Uterus (tissue), 4 donors: ENCODE results near the gene VSTM4. TPM values are rescaled to one million over a fixed set of nuclear protein-coding genes. Genes with fewer than 3 reads are reported as not detected.

Experiments used
- DNase-seq, 2 donors: peaks; one replicate each; pipeline ENCODE4 v3.0.0-alpha.2; 2019 to 2020
- H3K27ac ChIP-seq, 2 donors: fragments of 200-600 bp; sonication (generic); 1 replicate in 1 of 2; 2 replicates in 1 of 2; pipeline ENCODE4 v1.5.1; 2016 to 2018
- H3K27me3 ChIP-seq, 2 donors: fragments of 200-600 bp; sonication (generic); one replicate each; pipeline ENCODE4 v1.5.1; 2018 to 2019; ENCODE audit warnings: control low read depth in 1 of 2
- H3K36me3 ChIP-seq, 2 donors: fragments of 200-600 bp; sonication (generic); one replicate each; pipeline ENCODE4 v1.5.1; 2019; ENCODE audit warnings: control low read depth in 1 of 2
- H3K4me1 ChIP-seq, 2 donors: fragments of 200-600 bp; sonication (generic); one replicate each; pipeline ENCODE4 v1.5.1; 2018 to 2019; ENCODE audit warnings: control low read depth in 1 of 2
- H3K4me3 ChIP-seq, 2 donors: fragments of 200-600 bp; sonication (generic); 1 replicate in 1 of 2; 2 replicates in 1 of 2; pipeline ENCODE4 v1.5.1; 2018 to 2019; ENCODE audit warnings: mild to moderate bottlenecking in 1 of 2
- H3K9me3 ChIP-seq, 2 donors: fragments of 200-600 bp; sonication (generic); one replicate each; pipeline ENCODE4 v1.5.1; 2019; ENCODE audit warnings: control low read depth in 1 of 2
- CTCF ChIP-seq, 4 experiments: fragments of 200-600 bp in 2 of 4; fragments of 450-650 bp in 2 of 4; sonication (generic) in 2 of 4; IDR thresholded peaks; one replicate each; pipeline ENCODE4 v1.5.1; 2016 to 2019; ENCODE audit warnings: antibody characterized with exemption in 4 of 4, mild to moderate bottlenecking in 2 of 4, moderate library complexity in 1 of 4
- POLR2A ChIP-seq, 2 donors: fragments of 450-650 bp; IDR thresholded peaks; one replicate each; pipeline ENCODE4 v1.6.1; 2016; ENCODE audit warnings: antibody characterized with exemption in 2 of 2, mild to moderate bottlenecking in 1 of 2, moderate library complexity in 1 of 2
- intact Hi-C: fragments of 100-400 bp; cut with DNase I; formaldehyde crosslinking; loops from one replicate; pipeline ENCODE4 v1.15.1; 2023; ENCODE audit warnings: low total_unique reads
- total RNA-seq, 4 donors: library from RNA; depleted of rRNA in 3 of 4; stranded (reverse); fragments of >200 nt in 3 of 4; gene quantifications; one replicate each; pipeline versions ENCODE4 v1.1.0 to v1.2.4, GENCODE V29; 2014 to 2023
- donor health status: DM: yes; HTN: yes; CAD: no.

The VSTM4 gene
- total RNA-seq, 4 donors from 2014 or later, result 10.3 to 46.6 (median 19.3) TPM

GRCh38 chr10:49135575-49136313, 20.4 kb upstream of the VSTM4 start:
- DNase-seq, result no peak
- H3K4me1 ChIP-seq, result no peaks in the 10 kb centered on the region
- H3K4me3 ChIP-seq, result no peak overlapping the region
- TF ChIP-seq POLR2A (IDR thresholded peaks at IDR 0.05) (no peak), CTCF (IDR thresholded peaks at IDR 0.05) (no peak)
- H3K36me3 ChIP-seq, result no peaks in the 10 kb centered on the region
- H3K27me3 ChIP-seq, result no peaks in the 10 kb centered on the region
- peak overlapping the region in 1 of 2 donors; percentile 69 for H3K27ac ChIP-seq
- no peaks in the 10 kb centered on the region for H3K9me3 ChIP-seq
- intact Hi-C loops, result no loop called here

- TF ChIP-seq POLR2A (IDR thresholded peaks at IDR 0.05), result no peak
- no peak for TF ChIP-seq CTCF (IDR thresholded peaks at IDR 0.05)
- Histone ChIP-seq H3K4me3 (no peak overlapping the region), H3K27me3 (no peaks in the 10 kb centered on the region), H3K9me3 (no peaks in the 10 kb centered on the region), H3K4me1 (no peaks in the 10 kb centered on the region), H3K27ac (no peak overlapping the region), H3K36me3 (no peaks in the 10 kb centered on the region)
- intact Hi-C loops, result no loop called here
- DNase-seq, result no peak
These were observed 19.0 kb upstream of the VSTM4 start for GRCh38 chr10:49134327-49134726.

- H3K4me1 ChIP-seq, result no peaks in the 10 kb centered on the region
- H3K27ac ChIP-seq, result peak within 1 kb of the TSS in 1 of 2 donors; percentile 69
- DNase-seq, result no peak
- intact Hi-C loops, result no loop called here
- no peak for TF ChIP-seq POLR2A (IDR thresholded peaks at IDR 0.05)
- TF ChIP-seq CTCF (IDR thresholded peaks at IDR 0.05), result no peak
- H3K36me3 ChIP-seq, result no peaks in the 10 kb centered on the region
- no peaks in the 10 kb centered on the region for H3K27me3 ChIP-seq
- no peak within 1 kb of the TSS for H3K4me3 ChIP-seq
- no peaks in the 10 kb centered on the region for H3K9me3 ChIP-seq
These were observed 18.5 kb upstream of the VSTM4 start, which contains the start of gene FAM170B for GRCh38 chr10:49133706-49134248. FAM170B (minus strand) TSS chr10:49134021; CDS start chr10:49133918, 103 bp downstream.

GRCh38 chr10:49132362-49132737, 17.0 kb upstream of the VSTM4 start:
- H3K27me3 ChIP-seq, result no peaks in the 10 kb centered on the region
- TF ChIP-seq POLR2A (IDR thresholded peaks at IDR 0.05) (no peak), CTCF (IDR thresholded peaks at IDR 0.05) (no peak)
- no peaks in the 10 kb centered on the region for H3K36me3 ChIP-seq
- no peak overlapping the region for H3K4me3 ChIP-seq
- H3K27ac ChIP-seq, result no peak overlapping the region
- H3K9me3 ChIP-seq, result no peaks in the 10 kb centered on the region
- no peaks in the 10 kb centered on the region for H3K4me1 ChIP-seq
- intact Hi-C loops, result no loop called here
- no peak for DNase-seq
